Raji (cell line): ENCODE data around the gene MPV17L2.

Source experiments
- POLR2A ChIP-seq: IDR thresholded peaks from 2 replicates; pipeline ENCODE4 v1.6.1; 2011; ENCODE audit warnings: low read depth, low read length, control low read depth; ENCODE audit not compliant: insufficient read depth

The MPV17L2 gene

DNA sequence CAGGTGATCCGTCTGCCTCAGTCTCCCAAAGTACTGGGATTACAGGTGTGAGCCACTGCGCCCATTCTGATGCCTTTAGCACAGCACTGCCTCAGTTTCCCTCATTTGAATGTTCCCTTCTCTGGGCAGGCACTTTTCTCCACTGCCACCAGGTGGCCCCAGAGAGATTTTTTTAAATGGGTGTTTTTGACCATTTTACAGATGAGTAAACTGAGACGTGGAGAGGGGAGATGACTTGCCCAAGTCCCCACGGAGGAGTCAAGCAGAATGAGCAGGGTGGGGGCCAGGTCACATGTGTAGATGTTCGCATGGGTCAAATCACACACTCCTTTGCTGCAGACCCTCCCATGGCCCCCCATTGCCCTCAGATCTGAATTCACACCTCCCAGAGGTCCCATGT, 36.5 kb downstream of the MPV17L2 start:
- no peak for TF ChIP-seq POLR2A

DNA sequence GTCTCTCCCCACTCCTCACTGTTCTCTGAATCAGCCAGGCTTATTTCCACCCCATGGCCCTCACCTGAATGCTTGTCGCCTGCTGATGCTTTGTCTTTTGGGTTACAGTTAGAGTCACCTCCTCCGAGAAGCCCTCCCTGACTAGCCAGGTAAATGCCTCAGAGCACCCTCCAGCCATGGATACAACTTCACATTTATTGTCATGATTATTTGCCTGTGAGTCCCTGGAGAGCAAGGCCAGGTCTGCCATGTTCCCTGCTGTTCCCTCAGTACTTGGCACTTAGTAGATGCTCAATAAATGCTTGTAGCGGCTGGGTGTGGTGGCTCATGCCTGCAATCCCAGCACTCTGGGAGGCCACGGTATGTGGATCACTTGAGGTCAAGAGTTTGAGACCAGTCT, 36.9 kb downstream of the MPV17L2 start:
- no peak for TF ChIP-seq POLR2A

DNA sequence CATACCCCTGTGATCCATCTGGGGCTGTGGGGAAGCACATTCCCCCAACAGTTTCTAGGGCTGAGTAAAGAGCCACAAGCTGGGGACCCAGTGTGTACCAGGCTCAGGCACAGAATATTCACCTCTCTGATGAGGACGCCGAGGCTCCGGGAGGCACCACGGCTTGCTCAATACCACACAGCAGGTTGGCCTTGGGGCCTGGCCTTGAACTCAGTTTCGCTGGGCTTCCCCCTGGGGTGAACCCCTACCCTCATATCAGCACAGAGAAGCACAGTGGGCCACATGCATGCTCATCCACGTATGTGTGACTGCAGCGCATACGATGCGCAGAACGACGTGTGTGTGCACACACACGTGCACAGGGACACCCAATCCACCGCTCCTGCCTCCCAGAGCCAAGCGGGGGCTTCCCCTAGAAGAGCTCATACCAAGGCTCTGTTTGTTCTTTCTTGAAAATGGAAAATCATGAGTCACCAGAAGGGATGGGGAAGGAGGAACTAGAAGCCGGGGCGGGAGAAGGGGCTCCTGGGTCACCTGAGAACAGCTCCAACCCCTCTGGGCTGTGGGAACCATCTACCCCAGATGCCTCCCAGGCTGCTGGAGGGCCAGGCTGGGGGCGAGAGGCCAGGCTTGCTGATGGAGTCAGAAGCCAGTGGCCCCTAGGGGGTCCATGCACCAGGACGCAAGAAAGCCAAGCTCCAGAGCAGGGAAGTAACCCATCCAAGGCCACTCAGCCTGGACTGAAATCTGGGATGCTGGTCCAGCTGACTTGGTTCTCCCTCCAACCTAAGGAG, 38.1 kb downstream of the MPV17L2 start:
- TF ChIP-seq POLR2A, result no peak

DNA sequence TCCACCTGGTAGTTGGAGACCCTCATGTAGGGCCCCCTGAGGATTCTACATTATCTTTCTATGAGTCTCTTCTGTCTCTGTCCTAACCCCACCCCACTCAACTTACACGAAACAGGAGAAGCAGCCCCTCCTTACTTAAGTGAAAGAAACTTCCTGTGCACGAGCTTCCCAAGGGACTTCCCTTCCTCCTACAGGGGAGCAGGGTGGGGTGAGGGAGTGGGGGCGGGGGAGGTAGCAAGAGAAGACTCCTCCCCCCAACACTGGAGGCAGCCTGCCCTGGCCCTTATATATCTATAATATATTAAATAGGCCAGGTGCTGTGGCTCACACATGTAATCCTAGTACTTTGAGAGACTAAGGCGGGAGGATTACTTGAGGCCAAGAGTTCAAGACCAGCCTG, 38.8 kb downstream of the MPV17L2 start:
- no peak for TF ChIP-seq POLR2A

DNA sequence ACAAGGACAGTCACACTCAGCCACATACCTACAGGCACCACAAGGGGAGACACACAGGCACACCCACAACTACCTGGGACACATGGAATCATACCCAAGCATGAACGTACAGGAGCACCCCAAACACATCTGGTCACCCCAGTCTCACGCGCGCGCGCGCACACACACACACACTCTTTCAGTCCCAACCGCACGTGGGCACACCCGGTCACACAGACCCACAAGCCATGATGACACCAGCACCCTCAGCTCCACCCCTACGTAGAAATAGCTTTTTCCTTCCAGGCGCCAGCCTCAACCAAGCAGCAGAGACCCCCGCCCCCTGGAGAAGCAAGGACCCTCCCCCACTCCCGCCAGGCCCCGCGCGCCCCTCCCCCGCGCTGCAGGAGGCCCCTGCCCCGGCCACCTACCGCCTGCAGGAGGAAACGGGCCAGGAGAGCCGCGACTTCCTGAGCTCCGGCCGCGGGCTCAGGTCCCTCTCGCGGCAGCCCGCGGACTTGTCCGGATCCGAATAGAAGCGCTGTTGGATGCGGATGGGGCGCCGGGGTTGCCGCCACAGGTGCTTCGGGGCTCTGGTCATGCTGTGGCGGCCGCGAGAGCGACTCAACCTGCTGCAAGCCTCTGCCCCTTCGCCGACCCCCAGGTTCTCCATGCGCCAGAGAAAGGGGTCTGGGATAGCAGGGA, 39.7 kb downstream of the MPV17L2 start:
- TF ChIP-seq POLR2A, result no peak

DNA sequence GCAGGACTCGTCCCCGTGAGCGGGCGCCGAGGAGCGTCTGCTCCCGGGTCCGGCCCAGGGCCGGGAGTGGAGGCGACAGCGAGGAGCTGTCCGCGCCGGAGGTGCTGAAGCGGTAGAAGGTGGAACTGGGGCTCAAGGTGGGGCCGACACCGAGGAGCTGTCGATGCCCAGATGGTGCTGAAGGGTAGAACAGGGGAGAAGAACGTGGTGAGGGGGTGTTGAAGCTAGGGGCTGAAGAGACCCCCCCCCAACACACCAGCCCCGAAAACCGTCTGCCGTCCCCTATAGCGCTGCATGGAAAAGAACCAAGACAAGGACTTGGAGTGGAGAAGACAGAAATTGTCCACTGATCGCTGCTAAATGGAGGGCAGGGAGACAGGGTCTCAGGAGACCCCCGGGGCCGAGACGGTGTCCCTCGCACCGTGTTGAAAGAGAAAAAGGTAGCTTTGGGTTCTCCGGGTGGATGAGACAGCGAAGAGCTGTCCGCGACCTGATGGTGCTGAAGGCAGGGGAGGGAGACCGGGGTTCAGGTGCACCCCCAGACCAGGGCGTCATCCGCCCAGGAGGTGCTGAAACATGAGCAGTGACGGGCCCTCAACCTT, 40.3 kb downstream of the MPV17L2 start:
- TF ChIP-seq POLR2A, result no peak

DNA sequence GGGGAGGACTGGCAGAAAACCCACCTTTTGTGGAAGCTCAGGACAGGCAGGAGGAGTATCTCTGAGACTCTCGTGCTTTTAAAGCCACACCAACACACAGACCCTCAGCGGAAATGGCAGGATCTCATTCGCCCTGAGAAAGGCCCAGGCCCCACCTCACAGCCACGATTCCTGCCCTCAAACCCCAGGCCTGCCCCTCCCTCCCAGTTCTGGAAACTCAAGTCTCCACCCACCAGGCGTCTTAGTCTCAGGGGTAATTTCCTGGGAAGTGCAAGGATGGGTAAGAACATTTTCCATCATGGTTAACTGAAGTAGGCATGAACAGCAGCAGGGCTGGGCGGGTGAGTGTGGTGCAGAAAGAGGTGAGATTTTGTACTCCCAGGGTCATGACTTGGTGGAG, 41.2 kb downstream of the MPV17L2 start:
- TF ChIP-seq POLR2A, result no peak

DNA sequence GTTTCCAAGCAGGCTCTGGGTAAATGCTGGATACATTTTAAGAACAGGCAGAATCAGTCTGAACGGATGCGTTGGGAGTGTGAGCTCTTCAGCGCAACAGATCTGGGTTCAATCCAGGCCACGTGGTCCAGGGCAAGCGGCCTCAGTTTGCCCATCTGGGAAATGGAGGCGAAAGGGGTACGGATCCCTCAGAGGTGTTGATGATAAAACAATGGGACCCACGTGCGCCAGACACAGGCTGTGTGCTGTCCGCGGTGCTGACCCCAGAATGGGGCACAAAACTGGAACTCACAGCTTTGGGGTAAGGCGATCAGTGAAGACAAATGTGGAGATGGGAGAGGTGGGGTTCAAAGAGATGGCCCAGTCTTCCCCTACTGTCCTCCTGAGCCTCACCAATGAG, 46.3 kb downstream of the MPV17L2 start:
- TF ChIP-seq POLR2A, result no peak

DNA sequence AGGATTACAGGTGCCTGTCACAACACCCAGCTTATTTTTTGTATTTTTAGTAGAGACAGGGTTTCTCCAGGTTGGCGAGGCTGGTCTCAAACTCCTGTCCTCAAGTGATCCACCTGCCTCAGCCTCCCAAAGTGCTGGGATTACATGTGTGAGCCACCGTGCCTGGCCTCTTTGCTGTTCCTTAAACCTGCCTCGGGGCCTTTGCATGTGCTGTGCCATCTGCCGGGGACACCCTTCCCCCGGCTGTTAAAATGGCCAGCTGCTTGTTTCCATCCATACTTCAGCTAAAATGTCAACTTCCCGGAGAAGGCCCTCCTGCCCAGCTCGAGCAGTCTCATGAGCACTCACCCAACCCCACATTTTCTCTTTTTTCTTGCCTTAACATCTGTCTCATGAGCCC, 52.3 kb downstream of the MPV17L2 start:
- TF ChIP-seq POLR2A, result no peak
